HG03378 (cell line): ENCODE data around the gene MMP10.
A peak's percentile ranks its signal among the peaks of the same experiment; 100 is the strongest.
"Not testable (repeated sequence)": the region's sequence is repeated elsewhere in the genome, so short reads cannot be mapped to it uniquely, and the experiment has no call there.

Experiments
- ATAC-seq: cut with Tn5 transposase; IDR thresholded peaks from one replicate; pipeline ENCODE4 v1.9.1; 2021; ENCODE audit warnings: mild to moderate bottlenecking, moderate library complexity; ENCODE audit not compliant: unreplicated experiment

Gene MMP10

GRCh38 chr11:102783720-102784119, 3.3 kb upstream of the MMP10 start:
- no peak for ATAC-seq

DNA sequence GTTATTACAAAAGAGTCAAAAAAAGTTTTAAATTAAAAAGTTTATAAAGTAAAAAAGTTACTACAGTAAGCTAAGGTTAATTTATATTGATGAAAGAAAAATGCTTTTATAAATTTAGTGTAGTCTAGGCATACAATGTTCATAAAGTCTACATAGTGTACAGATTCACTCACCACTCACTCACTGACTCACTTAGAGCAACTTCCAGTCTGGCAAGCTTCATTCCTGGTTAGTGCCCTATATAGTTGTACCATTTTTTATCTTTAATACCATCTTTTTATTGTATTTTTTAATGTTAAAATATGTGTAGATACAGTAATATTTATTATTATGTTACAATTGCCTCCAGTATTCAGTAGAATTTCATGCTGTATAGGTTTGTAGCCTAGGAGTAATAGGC, 2.6 kb upstream of the MMP10 start:
- ATAC-seq: no peak

GRCh38 chr11:102781676-102782075, 1.2 kb upstream of the MMP10 start:
- no peak for ATAC-seq

GRCh38 chr11:102776454-102776853, 4.0 kb downstream of the MMP10 start:
- no peak for ATAC-seq

DNA sequence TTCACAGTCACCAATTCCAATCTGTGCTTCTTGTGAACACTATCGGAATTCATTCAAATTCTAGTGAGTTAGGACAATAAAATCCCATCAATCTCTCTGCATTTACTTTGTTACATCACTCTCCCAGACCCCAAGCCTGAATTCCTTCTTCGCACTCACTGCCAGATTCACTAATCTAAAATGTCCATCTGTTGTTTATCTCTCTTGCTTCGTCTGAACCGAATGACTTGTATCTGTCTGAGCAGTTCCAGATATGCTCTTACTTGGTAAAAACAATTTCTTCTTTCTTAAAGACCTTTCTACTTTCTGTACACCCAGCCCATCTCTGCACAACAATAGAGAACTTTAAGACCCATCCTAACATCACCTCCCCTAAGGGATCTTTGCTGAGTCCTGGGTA, 7.0 kb downstream of the MMP10 start:
- ATAC-seq: no peak

GRCh38 chr11:102771351-102771750, 9.1 kb downstream of the MMP10 start:
- no peak for ATAC-seq

GRCh38 chr11:102770191-102770590, 10.2 kb downstream of the MMP10 start:
- no peak for ATAC-seq

DNA sequence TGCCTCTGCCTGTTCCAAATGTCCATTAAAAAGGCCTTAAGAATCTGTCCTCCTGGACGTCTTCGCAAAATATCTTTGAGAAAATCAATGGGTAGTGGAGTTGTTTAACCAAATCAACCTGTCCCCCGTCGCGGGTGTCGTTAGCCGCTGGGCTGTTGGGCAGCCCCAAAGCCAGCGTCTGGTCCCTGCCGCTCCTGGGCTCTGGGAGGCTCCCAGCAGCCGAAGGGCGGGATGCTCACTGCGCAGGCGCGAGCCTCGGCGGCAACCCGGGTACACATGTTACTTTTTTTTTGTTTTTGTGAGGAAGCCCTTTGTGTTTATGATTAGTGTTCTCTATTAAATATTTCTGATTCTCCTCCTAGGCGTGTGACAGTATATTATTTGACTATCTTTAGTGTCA, 12.6 kb downstream of the MMP10 start:
- ATAC-seq: no peak

DNA sequence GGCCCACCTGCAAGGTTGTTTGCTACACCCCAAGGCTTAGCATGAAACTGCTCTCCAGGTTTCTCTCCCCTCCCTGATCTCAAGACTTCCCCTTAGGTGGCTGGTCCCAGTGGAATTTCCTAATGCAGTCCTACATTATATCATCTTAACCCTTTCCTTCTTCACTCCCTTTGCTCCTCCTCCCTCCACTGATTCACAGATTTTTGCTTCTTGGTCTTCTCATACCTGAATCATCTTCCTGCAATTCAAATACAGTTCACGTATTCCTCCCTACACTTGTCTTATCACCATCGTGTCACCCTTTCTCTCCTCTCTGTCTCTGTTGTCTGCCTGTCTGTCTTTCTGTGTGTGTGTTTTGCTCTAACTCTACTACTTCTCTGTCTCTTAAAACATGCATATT, 17.0 kb downstream of the MMP10 start:
- no peak for ATAC-seq

DNA sequence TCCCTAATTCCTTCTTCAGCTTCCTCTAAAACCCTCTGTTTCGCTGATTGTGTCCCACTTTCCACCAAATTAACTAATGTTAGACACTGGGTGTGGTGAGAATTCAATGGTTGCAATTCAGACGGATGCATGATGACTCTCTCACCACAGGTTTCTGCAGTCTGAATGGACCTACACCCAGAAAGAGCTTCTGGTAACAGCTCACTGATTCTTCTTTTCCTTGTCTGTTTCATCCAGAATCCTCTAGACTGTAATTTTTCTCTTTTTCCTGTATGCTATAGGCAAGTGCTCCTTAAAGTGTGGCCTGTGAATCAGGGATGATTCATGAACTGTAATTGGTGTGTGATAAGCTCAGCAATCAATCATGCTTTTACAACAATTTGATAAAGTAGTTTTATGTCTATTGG, 18.1 kb downstream of the MMP10 start:
- no peak for ATAC-seq

DNA sequence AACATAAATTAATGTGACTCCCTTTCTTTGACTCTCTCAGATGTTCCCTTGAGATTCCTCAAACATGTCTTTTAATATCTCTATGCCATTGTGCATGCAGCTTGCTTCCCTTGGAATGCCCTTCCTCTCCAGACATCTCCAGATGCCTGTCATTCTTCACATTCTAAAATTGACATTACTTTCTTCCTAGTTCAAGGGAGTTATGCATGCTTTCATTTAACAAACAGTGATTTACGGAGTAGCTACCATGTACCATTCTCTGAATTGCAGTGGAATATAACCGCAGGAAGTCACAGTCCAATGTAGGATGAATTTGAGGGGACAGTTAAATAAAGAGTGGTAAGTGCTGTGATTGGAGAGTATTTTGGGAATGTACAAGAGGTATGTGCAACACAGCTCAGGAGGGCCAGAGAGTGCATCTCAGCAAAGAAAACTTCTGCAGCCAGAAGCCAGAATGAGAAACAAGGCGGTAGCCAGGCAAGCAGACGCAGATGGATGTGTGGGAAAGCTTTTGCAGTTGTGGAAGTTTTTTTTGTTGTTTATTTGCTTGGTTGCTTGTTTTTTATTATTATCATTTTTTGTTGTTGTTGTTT, 18.7 kb downstream of the MMP10 start:
- no peak for ATAC-seq

DNA sequence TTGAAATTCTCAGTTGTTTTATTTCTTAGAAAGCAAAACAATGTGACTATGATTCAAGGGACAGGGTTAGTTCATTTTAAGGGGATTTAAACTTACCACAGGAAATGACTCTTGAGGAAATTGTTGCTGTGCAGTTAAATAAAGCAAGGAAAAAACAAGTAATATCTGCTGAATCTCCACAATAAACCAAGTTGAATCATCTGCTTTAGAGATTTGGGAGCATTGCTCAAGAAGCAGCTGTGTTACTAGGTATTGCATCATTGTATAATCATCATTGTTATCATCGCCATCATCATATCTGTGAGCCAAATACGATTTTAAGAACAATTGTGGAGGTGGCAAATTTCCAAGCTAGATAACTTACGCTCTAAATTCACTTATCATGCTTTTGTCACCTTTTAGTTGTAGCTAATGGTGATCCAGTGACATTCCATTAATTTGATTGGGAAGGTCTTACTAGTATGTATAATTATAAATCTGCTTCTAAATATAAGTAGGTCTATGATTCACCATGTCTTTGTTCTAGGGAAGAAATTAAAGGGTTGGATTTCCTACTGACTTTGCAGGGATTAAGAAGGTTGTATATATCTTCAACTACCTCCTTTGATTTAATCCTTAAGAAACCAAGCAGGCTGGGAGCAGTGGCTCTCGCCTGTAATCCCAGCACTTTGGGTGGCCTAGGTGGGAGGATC, 19.9 kb downstream of the MMP10 start:
- no peak for ATAC-seq

DNA sequence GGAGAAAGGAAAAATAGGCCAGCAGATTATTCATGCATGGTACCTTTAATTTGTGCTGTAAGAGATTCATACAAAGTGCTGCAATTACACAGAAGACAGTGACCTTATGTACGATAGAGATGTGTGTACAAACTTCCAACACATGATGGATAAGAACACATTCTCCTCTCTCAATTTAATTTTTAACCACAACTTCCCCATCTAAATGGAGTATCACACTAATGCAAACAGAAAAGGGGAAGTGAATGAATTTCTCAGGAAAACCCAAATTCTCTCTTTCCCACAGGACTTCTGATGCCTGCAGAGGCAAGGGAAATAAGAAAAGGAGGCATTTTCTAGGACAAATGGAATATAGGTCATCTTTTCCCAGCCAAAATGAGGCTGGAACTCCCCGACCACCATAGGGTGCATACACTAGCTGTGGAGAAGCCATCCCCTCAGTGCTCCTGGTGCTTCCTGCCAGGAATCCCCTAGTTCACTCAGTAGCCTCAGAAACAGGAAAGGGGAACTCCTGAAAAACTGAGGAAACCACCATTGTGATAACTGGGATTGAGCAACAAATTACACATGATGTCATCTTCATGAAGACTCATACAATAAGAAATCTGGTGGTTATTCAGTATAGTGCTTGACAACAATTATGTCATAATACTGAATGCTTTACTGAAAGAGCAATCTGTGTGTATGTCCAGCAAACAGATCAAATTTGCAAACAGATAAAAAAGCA, 22.4 kb downstream of the MMP10 start:
- ATAC-seq: no peak

- ATAC-seq: no peak
Observed at GRCh38 chr11:102753267-102753666, 27.2 kb downstream of the MMP10 start.

DNA sequence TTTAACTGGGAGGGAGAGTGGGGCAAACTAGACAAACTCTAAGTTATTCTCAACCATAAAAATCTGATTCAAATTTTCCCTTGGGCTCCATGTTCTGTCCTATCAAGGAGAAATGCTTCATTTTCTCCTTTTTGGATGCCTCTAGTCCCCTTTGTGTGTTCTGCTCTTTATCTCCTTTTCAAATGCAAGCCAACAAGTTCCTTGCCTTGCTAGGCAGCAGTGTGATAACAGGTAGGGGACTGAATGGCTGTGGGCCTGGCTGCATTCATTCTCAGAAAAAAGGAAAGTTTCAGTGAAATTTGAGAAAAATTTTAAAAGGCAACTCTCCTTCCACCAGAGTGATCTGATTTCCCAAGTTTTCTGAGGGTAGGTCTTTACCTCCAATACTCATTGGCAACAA, 28.8 kb downstream of the MMP10 start:
- no peak for ATAC-seq

- ATAC-seq: no peak
Observed at GRCh38 chr11:102749101-102749722, 31.2 kb downstream of the MMP10 start.

DNA sequence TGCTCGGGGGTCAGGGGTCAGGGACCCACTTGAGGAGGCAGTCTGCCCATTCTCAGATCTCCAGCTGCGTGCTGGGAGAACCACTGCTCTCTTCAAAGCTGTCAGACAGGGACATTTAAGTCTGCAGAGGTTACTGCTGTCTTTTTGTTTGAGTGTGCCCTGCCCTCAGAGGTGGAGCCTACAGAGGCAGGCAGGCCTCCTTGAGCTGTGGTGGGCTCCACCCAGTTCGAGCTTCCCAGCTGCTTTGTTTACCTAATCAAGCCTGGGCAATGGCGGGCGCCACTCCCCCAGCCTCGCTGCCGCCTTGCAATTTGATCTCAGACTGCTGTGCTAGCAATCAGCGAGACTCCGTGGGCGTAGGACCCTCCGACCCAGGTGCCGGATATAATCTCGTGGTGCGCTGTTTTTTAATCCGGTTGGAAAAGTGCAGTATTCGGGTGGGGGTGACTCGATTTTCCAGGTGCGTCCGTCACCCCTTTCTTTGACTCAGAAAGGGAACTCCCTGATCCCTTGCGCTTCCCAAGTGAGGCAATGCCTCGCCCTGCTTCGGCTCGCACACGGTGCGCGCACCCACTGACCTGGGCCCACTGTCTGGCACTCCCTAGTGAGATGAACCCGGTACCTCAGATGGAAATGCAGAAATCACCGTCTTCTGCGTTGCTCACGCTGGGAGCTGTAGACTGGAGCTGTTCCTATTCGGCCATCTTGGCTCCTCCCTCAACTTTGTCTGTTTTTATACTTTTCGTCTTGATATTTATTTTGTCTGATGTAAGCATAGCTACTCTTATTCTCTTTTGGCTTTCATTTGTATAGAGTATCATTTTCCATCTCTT, 33.5 kb downstream of the MMP10 start:
- ATAC-seq: not testable (repeated sequence)

- ATAC-seq: no peak
Observed at GRCh38 chr11:102734650-102735049, 45.8 kb downstream of the MMP10 start.

- ATAC-seq: peak; percentile 90
Observed at GRCh38 chr11:102733232-102733875, 47.1 kb downstream of the MMP10 start.

- ATAC-seq: not testable (repeated sequence)
Observed at GRCh38 chr11:102730944-102731343, 49.5 kb downstream of the MMP10 start.
